ENCODE data around the gene RASL10B. TPM values are rescaled to one million over a fixed set of nuclear protein-coding genes. Genes with fewer than 3 reads are reported as not detected.

RASL10B gene
- polyA plus RNA-seq, 4 donors: 0.27 to 1.9 (median 1.1) TPM

- Histone ChIP-seq H3K36me3 (ENCODE audit: control insufficient read depth in 3 of 3, insufficient read depth in 2 of 3, low read depth in 1 of 3, low read length in 3 of 3) (no peaks in the 10 kb centered on the region), H3K4me3 (ENCODE audit: low read depth in 1 of 3, low read length in 3 of 3) (peak overlapping the region in 1 of 3 donors; percentile 2), H3K27ac (ENCODE audit: low read depth in 1 of 3, low read length in 2 of 3) (no peak overlapping the region), H3K27me3 (ENCODE audit: control insufficient read depth in 3 of 3, insufficient read depth in 3 of 3, low read length in 3 of 3) (peaks cover 0 to 36% (median 18%) of the 10 kb centered on the region in 3 donors), H3K9me3 (ENCODE audit: control insufficient read depth in 2 of 2, insufficient read depth in 1 of 2, low read depth in 1 of 2, low read length in 1 of 2) (peaks cover 0 to 5% of the 10 kb centered on the region in 2 donors), H3K4me1 (ENCODE audit: control insufficient read depth in 3 of 3, insufficient read depth in 2 of 3, low read depth in 1 of 3, low read length in 2 of 3) (no peaks in the 10 kb centered on the region)
- no peak for FAIRE-seq
- DNase-seq: peak in 1 of 2 donors; percentile 43
- WGBS, 3 donors: 20 to 28% (median 26%) methylated on average over 52 to 73 of the region's 73 CpGs
Observed at GRCh38 chr17:35740997-35741931, 9.8 kb downstream of the RASL10B start.

DNA sequence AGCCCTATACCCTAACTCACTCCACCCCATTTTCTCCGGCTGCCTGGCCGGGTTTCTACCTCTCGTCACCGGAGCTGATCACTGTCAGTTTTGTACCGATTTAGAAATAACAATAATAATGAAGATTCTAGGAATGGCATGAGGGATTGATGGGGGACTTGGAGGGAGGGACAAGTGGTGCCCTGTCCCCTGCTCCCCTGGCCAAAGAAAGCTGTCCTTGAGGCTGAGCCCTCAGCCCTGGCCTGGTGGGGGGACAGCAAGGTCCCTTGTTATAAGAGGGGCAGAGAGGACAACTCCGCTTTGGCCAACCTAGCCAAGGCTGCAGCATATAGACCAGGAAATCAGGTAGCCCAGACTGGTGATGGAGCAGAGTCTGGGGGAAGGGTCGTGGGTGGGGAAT lies 11.1 kb downstream of the RASL10B start:
- H3K36me3 ChIP-seq (ENCODE audit: control insufficient read depth in 3 of 3, insufficient read depth in 2 of 3, low read depth in 1 of 3, low read length in 3 of 3): no peaks in the 10 kb centered on the region
- 59 to 77% (median 67%) methylated on average over 7 of the region's 7 CpGs for WGBS, 3 donors
- H3K9me3 ChIP-seq (ENCODE audit: control insufficient read depth in 2 of 2, insufficient read depth in 1 of 2, low read depth in 1 of 2, low read length in 1 of 2): peaks cover 0 to 5% of the 10 kb centered on the region in 2 donors
- no peak overlapping the region for H3K27ac ChIP-seq (ENCODE audit: low read depth in 1 of 3, low read length in 2 of 3)
- no peaks in the 10 kb centered on the region for H3K4me1 ChIP-seq (ENCODE audit: control insufficient read depth in 3 of 3, insufficient read depth in 2 of 3, low read depth in 1 of 3, low read length in 2 of 3)
- H3K4me3 ChIP-seq (ENCODE audit: low read depth in 1 of 3, low read length in 3 of 3): no peak overlapping the region
- H3K27me3 ChIP-seq (ENCODE audit: control insufficient read depth in 3 of 3, insufficient read depth in 3 of 3, low read length in 3 of 3): peaks cover 0 to 36% (median 18%) of the 10 kb centered on the region in 3 donors
- DNase-seq (no peak), FAIRE-seq (no peak)

DNA sequence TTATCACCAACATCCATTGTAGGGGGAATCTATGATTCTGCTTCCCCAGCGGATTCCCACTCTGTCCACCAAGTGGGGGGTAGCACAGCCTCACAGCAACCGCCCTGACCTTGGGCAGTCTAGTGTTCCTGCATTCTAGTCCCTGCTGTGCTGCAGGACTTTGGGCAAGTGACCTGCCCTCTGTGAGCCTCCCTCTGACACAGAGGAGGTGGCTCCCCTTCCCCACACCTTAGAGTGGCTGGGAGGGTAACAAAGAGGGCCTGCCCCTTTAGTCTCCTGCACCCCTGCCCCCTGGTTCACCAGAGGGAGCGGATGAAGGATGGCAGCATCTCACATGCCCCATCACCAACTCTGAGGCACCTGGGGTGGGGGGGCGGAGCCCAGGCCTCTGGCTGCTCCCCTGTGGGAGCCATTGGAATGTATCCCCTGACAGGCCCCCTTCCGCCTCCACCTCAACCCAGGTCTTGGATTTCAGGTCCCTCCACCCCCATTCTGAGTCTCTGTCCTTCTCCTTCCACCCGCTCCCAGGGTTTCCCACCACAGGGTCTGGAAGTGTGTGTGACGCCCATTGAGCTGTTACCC lies 11.5 kb downstream of the RASL10B start:
- FAIRE-seq (no peak), DNase-seq (no peak)
- Histone ChIP-seq H3K27ac (ENCODE audit: low read depth in 1 of 3, low read length in 2 of 3) (no peak overlapping the region), H3K9me3 (ENCODE audit: control insufficient read depth in 2 of 2, insufficient read depth in 1 of 2, low read depth in 1 of 2, low read length in 1 of 2) (peaks cover 0 to 5% of the 10 kb centered on the region in 2 donors), H3K4me3 (ENCODE audit: low read depth in 1 of 3, low read length in 3 of 3) (no peak overlapping the region), H3K4me1 (ENCODE audit: control insufficient read depth in 3 of 3, insufficient read depth in 2 of 3, low read depth in 1 of 3, low read length in 2 of 3) (no peaks in the 10 kb centered on the region), H3K36me3 (ENCODE audit: control insufficient read depth in 3 of 3, insufficient read depth in 2 of 3, low read depth in 1 of 3, low read length in 3 of 3) (no peaks in the 10 kb centered on the region), H3K27me3 (ENCODE audit: control insufficient read depth in 3 of 3, insufficient read depth in 3 of 3, low read length in 3 of 3) (peaks cover 0 to 36% (median 18%) of the 10 kb centered on the region in 3 donors)
- 64 to 82% (median 65%) methylated on average over 7 of the region's 7 CpGs for WGBS, 3 donors

- Histone ChIP-seq H3K9me3 (ENCODE audit: control insufficient read depth in 2 of 2, insufficient read depth in 1 of 2, low read depth in 1 of 2, low read length in 1 of 2) (peaks cover 0 to 5% of the 10 kb centered on the region in 2 donors), H3K4me3 (ENCODE audit: low read depth in 1 of 3, low read length in 3 of 3) (no peak overlapping the region), H3K36me3 (ENCODE audit: control insufficient read depth in 3 of 3, insufficient read depth in 2 of 3, low read depth in 1 of 3, low read length in 3 of 3) (no peaks in the 10 kb centered on the region), H3K27me3 (ENCODE audit: control insufficient read depth in 3 of 3, insufficient read depth in 3 of 3, low read length in 3 of 3) (peaks cover 0 to 44% (median 22%) of the 10 kb centered on the region in 3 donors), H3K27ac (ENCODE audit: low read depth in 1 of 3, low read length in 2 of 3) (no peak overlapping the region), H3K4me1 (ENCODE audit: control insufficient read depth in 3 of 3, insufficient read depth in 2 of 3, low read depth in 1 of 3, low read length in 2 of 3) (no peaks in the 10 kb centered on the region)
- DNase-seq (peak in 1 of 2 donors; percentile 43), FAIRE-seq (no peak)
- 38 to 54% (median 49%) methylated on average over 7 of the region's 7 CpGs for WGBS, 3 donors
Observed at GRCh38 chr17:35743626-35744328, 12.3 kb downstream of the RASL10B start.

DNA sequence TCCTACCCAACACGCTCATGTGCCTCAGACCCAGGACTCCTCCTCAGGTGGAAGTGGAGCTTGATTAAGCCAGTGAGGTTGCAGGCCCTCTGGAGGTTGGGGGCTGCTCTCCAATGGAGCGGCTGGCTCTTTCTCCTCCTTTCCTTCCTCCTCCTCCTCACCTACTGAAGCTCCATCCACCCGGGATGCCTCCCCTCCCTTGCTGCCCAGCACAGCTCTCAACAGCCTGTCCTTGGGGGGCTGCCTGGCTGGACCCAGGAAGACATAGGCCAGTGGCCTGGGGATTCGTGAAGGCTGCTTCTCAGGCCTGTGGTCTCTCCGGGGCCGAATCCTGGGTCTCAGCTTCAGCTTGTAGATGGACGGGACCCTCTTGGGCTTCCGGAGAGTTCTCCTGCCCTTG lies 13.4 kb downstream of the RASL10B start:
- Histone ChIP-seq H3K36me3 (ENCODE audit: control insufficient read depth in 3 of 3, insufficient read depth in 2 of 3, low read depth in 1 of 3, low read length in 3 of 3) (no peaks in the 10 kb centered on the region), H3K9me3 (ENCODE audit: control insufficient read depth in 2 of 2, insufficient read depth in 1 of 2, low read depth in 1 of 2, low read length in 1 of 2) (peaks cover 0 to 5% of the 10 kb centered on the region in 2 donors), H3K4me1 (ENCODE audit: control insufficient read depth in 3 of 3, insufficient read depth in 2 of 3, low read depth in 1 of 3, low read length in 2 of 3) (no peaks in the 10 kb centered on the region), H3K27ac (ENCODE audit: low read depth in 1 of 3, low read length in 2 of 3) (no peak overlapping the region), H3K27me3 (ENCODE audit: control insufficient read depth in 3 of 3, insufficient read depth in 3 of 3, low read length in 3 of 3) (peaks cover 0 to 53% (median 29%) of the 10 kb centered on the region in 3 donors), H3K4me3 (ENCODE audit: low read depth in 1 of 3, low read length in 3 of 3) (no peak overlapping the region)
- FAIRE-seq: no peak
- DNase-seq: no peak
- 77 to 85% (median 80%) methylated on average over 8 of the region's 8 CpGs for WGBS, 3 donors

GRCh38 chr17:35745246-35745645 lies 13.8 kb downstream of the RASL10B start:
- no peak for FAIRE-seq
- 79 to 89% (median 84%) methylated on average over 7 of the region's 7 CpGs for WGBS, 3 donors

DNA sequence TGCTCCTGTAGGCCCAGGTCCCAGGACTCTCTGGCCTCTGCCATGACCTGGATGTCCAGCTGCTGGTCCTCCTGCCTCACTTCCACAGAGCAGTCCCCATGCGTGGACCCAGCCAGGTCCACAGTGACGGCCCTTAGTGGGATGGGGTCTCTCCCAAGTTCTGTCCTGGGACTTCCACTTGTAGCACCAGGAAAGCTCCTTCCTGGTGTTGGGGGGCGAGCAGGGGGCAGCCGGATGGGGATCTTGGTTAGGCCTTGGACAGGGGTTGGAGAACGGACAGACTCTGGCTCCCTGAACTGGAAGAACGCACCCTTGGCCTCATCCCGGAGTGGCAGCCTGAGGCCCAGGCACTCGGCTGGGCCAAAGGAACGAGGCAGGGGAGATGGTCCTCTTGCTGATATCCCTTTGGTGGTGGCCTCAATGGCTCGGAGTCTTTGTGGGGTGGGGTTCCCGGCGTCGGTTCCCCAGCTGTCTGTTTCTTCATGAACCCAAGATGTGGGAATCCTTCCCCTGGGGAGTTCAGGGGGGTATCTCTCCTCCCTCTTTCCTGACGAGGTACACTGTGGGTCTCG lies 14.4 kb downstream of the RASL10B start:
- 83 to 87% (median 86%) methylated on average over 12 to 15 of the region's 15 CpGs for WGBS, 3 donors
- FAIRE-seq (no peak), DNase-seq (no peak)
- H3K4me1 ChIP-seq (ENCODE audit: control insufficient read depth in 3 of 3, insufficient read depth in 2 of 3, low read depth in 1 of 3, low read length in 2 of 3): peaks cover 0 to 2% (median 0%) of the 10 kb centered on the region in 3 donors
- no peaks in the 10 kb centered on the region for H3K36me3 ChIP-seq (ENCODE audit: control insufficient read depth in 3 of 3, insufficient read depth in 2 of 3, low read depth in 1 of 3, low read length in 3 of 3)
- no peak overlapping the region for H3K4me3 ChIP-seq (ENCODE audit: low read depth in 1 of 3, low read length in 3 of 3)
- H3K9me3 ChIP-seq (ENCODE audit: control insufficient read depth in 2 of 2, insufficient read depth in 1 of 2, low read depth in 1 of 2, low read length in 1 of 2): peaks cover 0 to 2% of the 10 kb centered on the region in 2 donors
- no peak overlapping the region for H3K27ac ChIP-seq (ENCODE audit: low read depth in 1 of 3, low read length in 2 of 3)
- peaks cover 0 to 54% (median 25%) of the 10 kb centered on the region in 3 donors for H3K27me3 ChIP-seq (ENCODE audit: control insufficient read depth in 3 of 3, insufficient read depth in 3 of 3, low read length in 3 of 3)

More at GRCh38 chr17:35745246-35745645, 13.8 kb downstream of the RASL10B start:
- Histone ChIP-seq H3K27ac (ENCODE audit: low read depth in 1 of 3, low read length in 2 of 3) (no peak overlapping the region), H3K4me3 (ENCODE audit: low read depth in 1 of 3, low read length in 3 of 3) (no peak overlapping the region), H3K36me3 (ENCODE audit: control insufficient read depth in 3 of 3, insufficient read depth in 2 of 3, low read depth in 1 of 3, low read length in 3 of 3) (no peaks in the 10 kb centered on the region), H3K9me3 (ENCODE audit: control insufficient read depth in 2 of 2, insufficient read depth in 1 of 2, low read depth in 1 of 2, low read length in 1 of 2) (peaks cover 0 to 5% of the 10 kb centered on the region in 2 donors), H3K27me3 (ENCODE audit: control insufficient read depth in 3 of 3, insufficient read depth in 3 of 3, low read length in 3 of 3) (peaks cover 0 to 54% (median 29%) of the 10 kb centered on the region in 3 donors), H3K4me1 (ENCODE audit: control insufficient read depth in 3 of 3, insufficient read depth in 2 of 3, low read depth in 1 of 3, low read length in 2 of 3) (peaks cover 0 to 2% (median 0%) of the 10 kb centered on the region in 3 donors)
- no peak for DNase-seq
